Osteoblast (primary cell): Measurements from ENCODE around the gene CST5. TPM values are rescaled to one million over a fixed set of nuclear protein-coding genes. Genes with fewer than 3 reads are reported as not detected.

ENCODE experiments used
- DNase-seq: peaks from one replicate; pipeline ENCODE4 v3.0.0; 2011; ENCODE audit warnings: low spot score, mixed read lengths; ENCODE audit not compliant: insufficient read length; ENCODE audit errors: missing footprints
- H2AFZ ChIP-seq: 2 replicates; pipeline ENCODE4 v1.6.0; 2011; ENCODE audit warnings: mild to moderate bottlenecking, low read length
- H3K27ac ChIP-seq: 2 replicates; pipeline ENCODE4 v1.5.1; 2011; ENCODE audit warnings: mild to moderate bottlenecking, low read depth, low read length, moderate library complexity
- H3K27me3 ChIP-seq: 2 replicates; pipeline ENCODE4 v1.6.0; 2012; ENCODE audit warnings: mild to moderate bottlenecking, control low read depth, inconsistent platforms, low read length, moderate library complexity; ENCODE audit not compliant: insufficient read depth
- H3K36me3 ChIP-seq: 2 replicates; pipeline ENCODE4 v1.5.1; 2011; ENCODE audit warnings: mild to moderate bottlenecking, low read length, control low read depth, moderate library complexity; ENCODE audit not compliant: insufficient read depth
- H3K4me1 ChIP-seq: 2 replicates; pipeline ENCODE4 v1.5.1; 2011; ENCODE audit warnings: mild to moderate bottlenecking, low read length, control low read depth, moderate library complexity; ENCODE audit not compliant: insufficient read depth
- H3K4me2 ChIP-seq: 2 replicates; pipeline ENCODE4 v1.6.0; 2011; ENCODE audit warnings: mild to moderate bottlenecking, low read length; ENCODE audit not compliant: insufficient read depth
- H3K4me3 ChIP-seq: fragments of 200-600 bp; sonication (generic); 3 replicates; pipeline ENCODE4 v1.5.1; 2012; ENCODE audit warnings: mild to moderate bottlenecking, low read length, inconsistent platforms; ENCODE audit not compliant: insufficient read depth
- H3K79me2 ChIP-seq: 2 replicates; pipeline ENCODE4 v1.6.0; 2012; ENCODE audit warnings: mild to moderate bottlenecking, low read length, control low read depth, inconsistent platforms; ENCODE audit not compliant: insufficient read depth
- H3K9me3 ChIP-seq: 2 replicates; pipeline ENCODE4 v1.5.1; 2011; ENCODE audit warnings: low read depth, low read length, control low read depth
- H4K20me1 ChIP-seq: 2 replicates; pipeline ENCODE4 v1.6.0; 2012; ENCODE audit warnings: mild to moderate bottlenecking, low read length, control low read depth; ENCODE audit not compliant: insufficient read depth
- CTCF ChIP-seq: IDR thresholded peaks from 2 replicates; pipeline ENCODE4 v1.5.1; 2011; ENCODE audit warnings: mild to moderate bottlenecking, low read depth, low read length, moderate library complexity; ENCODE audit errors: extremely low read depth
- total RNA-seq: library from RNA; depleted of rRNA; stranded (reverse); fragments of >200 nt; gene quantifications from 2 replicates; pipeline ENCODE4 v1.2.3, GENCODE V29; 2012

The CST5 gene
- total RNA-seq, 1 donor: not detected

- no peaks in the 10 kb centered on the region for H3K4me1 ChIP-seq
- H3K9me3 ChIP-seq: no peaks in the 10 kb centered on the region
- no peak within 1 kb of the TSS for H3K27ac ChIP-seq
- no peaks in the 10 kb centered on the region for H3K27me3 ChIP-seq
- DNase-seq: peak; percentile 64
- no peak within 1 kb of the TSS for H3K4me2 ChIP-seq
- TF ChIP-seq CTCF: no peak
- no peak within 1 kb of the TSS for H2AFZ ChIP-seq
- H3K36me3 ChIP-seq: no peaks in the 10 kb centered on the region
- H4K20me1 ChIP-seq: no peaks in the 10 kb centered on the region
- no peaks in the 10 kb centered on the region for H3K79me2 ChIP-seq
- no peak within 1 kb of the TSS for H3K4me3 ChIP-seq
Observed at GRCh38 chr20:23826541-23827021, 53.0 kb downstream of the CST5 start, which contains the start of gene CST2. Gene CST2 (minus strand): TSS chr20:23826729. CDS start chr20:23826660, 69 bp downstream.

Other genes starting within 250 kb of the CST5 start
- 169 and 229 TPM in 2 replicates for gene CST3, start 241.8 kb downstream of the CST5 start, total RNA-seq
- gene CST4, start 190.7 kb downstream of the CST5 start, total RNA-seq: not detected in 2 replicates
- not detected in 2 replicates for gene CST1, start 128.8 kb downstream of the CST5 start, total RNA-seq
- not detected in 2 replicates for gene CST2, start 53.0 kb downstream of the CST5 start, total RNA-seq
- not detected in 2 replicates for gene GGTLC1, start 109.0 kb upstream of the CST5 start, total RNA-seq